Measurements from ENCODE around the gene TMEM26.
A peak's percentile ranks its signal among the peaks of the same experiment; 100 is the strongest.

Gene TMEM26

DNA sequence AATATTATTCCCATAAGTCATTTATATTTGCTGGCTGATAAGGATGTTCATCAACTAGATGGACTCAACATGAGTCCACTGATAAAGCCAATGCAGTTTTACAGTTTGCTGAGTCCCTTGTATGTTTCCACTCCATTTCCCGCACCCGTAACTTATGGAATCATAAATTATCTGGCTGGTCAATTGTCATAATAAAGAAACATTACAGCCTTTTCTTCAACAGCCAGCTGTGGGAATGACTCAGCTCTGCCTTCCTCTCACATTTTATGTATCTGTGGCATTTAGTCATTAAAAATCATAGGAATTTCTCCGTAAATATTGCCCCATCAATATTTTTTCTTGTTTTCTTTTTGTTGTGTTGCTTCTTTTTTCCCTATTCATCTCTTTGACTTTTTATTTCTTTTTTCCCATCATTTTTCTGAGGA is 22.3 kb upstream of the TMEM26 start (continued):
- TF ChIP-seq ZFHX2 (tag by site-specific recombination; conservative IDR thresholded peaks at IDR 0.05), result no peak
- no peak for TF ChIP-seq KLF9 (tag by site-specific recombination; IDR thresholded peaks at IDR 0.05; ENCODE audit: low read depth)
- TF ChIP-seq ZNF660 (tag by site-specific recombination; IDR thresholded peaks at IDR 0.05), result 0 out of 2 replicates have a peak, but pooled peaks have one; percentile 18
- peak; percentile 21; the same call in 1 of the 2 replicates for TF ChIP-seq ZNF341 (tag by site-specific recombination; IDR thresholded peaks at IDR 0.05; ENCODE audit: low read depth)
- TF ChIP-seq TCF7L2 (IDR thresholded peaks at IDR 0.05; ENCODE audit: borderline replicate concordance, low read depth, low read length), result no peak
- TF ChIP-seq ZNF555 (tag by site-specific recombination; conservative IDR thresholded peaks at IDR 0.05), result no peak
- no peak for TF ChIP-seq ZNF549 (tag by site-specific recombination; IDR thresholded peaks at IDR 0.05)
- TF ChIP-seq ZNF530 (tag by site-specific recombination; IDR thresholded peaks at IDR 0.05; ENCODE audit: low read depth), result no peak
- no peak for TF ChIP-seq ZSCAN16 (tag by site-specific recombination; IDR thresholded peaks at IDR 0.05)
- no peak for TF ChIP-seq SP3 (tag by site-specific recombination; IDR thresholded peaks at IDR 0.05)
- peak; percentile 67; the same call in 1 of the 2 replicates for TF ChIP-seq MEIS1 (CRISPR knock-in tag; IDR thresholded peaks at IDR 0.05; ENCODE audit: borderline replicate concordance)
- no peak for TF ChIP-seq KLF1 (tag by site-specific recombination; IDR thresholded peaks at IDR 0.05)
- TF ChIP-seq MZF1 (tag by site-specific recombination; IDR thresholded peaks at IDR 0.05; ENCODE audit: borderline replicate concordance), result no peak
- no peak for TF ChIP-seq ZNF404 (tag by site-specific recombination; IDR thresholded peaks at IDR 0.05)
- TF ChIP-seq GLI4 (tag by site-specific recombination; IDR thresholded peaks at IDR 0.05), result no peak
- peak; percentile 65 for TF ChIP-seq ZNF629 (tag by site-specific recombination; IDR thresholded peaks at IDR 0.05)
- TF ChIP-seq ZNF843 (tag by site-specific recombination; IDR thresholded peaks at IDR 0.05), result peak; percentile 80
- TF ChIP-seq, protein P1, sequence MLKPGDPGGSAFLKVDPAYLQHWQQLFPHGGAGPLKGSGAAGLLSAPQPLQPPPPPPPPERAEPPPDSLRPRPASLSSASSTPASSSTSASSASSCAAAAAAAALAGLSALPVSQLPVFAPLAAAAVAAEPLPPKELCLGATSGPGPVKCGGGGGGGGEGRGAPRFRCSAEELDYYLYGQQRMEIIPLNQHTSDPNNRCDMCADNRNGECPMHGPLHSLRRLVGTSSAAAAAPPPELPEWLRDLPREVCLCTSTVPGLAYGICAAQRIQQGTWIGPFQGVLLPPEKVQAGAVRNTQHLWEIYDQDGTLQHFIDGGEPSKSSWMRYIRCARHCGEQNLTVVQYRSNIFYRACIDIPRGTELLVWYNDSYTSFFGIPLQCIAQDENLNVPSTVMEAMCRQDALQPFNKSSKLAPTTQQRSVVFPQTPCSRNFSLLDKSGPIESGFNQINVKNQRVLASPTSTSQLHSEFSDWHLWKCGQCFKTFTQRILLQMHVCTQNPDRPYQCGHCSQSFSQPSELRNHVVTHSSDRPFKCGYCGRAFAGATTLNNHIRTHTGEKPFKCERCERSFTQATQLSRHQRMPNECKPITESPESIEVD (tag by site-specific recombination; IDR thresholded peaks at IDR 0.05), result peak; percentile 92
- peak; percentile 61; the same call in 1 of the 2 replicates for TF ChIP-seq OSR2 (tag by site-specific recombination; IDR thresholded peaks at IDR 0.05)
- TF ChIP-seq, protein P2, sequence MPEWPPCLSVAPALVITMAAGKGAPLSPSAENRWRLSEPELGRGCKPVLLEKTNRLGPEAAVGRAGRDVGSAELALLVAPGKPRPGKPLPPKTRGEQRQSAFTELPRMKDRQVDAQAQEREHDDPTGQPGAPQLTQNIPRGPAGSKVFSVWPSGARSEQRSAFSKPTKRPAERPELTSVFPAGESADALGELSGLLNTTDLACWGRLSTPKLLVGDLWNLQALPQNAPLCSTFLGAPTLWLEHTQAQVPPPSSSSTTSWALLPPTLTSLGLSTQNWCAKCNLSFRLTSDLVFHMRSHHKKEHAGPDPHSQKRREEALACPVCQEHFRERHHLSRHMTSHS (tag by site-specific recombination; IDR thresholded peaks at IDR 0.05), result peak; percentile 51; the same call in 1 of the 2 replicates
- TF ChIP-seq, protein P3, sequence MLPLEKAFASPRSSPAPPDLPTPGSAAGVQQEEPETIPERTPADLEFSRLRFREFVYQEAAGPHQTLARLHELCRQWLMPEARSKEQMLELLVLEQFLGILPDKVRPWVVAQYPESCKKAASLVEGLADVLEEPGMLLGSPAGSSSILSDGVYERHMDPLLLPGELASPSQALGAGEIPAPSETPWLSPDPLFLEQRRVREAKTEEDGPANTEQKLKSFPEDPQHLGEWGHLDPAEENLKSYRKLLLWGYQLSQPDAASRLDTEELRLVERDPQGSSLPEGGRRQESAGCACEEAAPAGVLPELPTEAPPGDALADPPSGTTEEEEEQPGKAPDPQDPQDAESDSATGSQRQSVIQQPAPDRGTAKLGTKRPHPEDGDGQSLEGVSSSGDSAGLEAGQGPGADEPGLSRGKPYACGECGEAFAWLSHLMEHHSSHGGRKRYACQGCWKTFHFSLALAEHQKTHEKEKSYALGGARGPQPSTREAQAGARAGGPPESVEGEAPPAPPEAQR (tag by site-specific recombination; IDR thresholded peaks at IDR 0.05), result no peak
- peak; percentile 15; the same call in 1 of the 2 replicates for TF ChIP-seq ZNF335 (tag by site-specific recombination; conservative IDR thresholded peaks at IDR 0.05)
- no peak for TF ChIP-seq ZNF501 (tag by site-specific recombination; IDR thresholded peaks at IDR 0.05)
- TF ChIP-seq, protein P4, sequence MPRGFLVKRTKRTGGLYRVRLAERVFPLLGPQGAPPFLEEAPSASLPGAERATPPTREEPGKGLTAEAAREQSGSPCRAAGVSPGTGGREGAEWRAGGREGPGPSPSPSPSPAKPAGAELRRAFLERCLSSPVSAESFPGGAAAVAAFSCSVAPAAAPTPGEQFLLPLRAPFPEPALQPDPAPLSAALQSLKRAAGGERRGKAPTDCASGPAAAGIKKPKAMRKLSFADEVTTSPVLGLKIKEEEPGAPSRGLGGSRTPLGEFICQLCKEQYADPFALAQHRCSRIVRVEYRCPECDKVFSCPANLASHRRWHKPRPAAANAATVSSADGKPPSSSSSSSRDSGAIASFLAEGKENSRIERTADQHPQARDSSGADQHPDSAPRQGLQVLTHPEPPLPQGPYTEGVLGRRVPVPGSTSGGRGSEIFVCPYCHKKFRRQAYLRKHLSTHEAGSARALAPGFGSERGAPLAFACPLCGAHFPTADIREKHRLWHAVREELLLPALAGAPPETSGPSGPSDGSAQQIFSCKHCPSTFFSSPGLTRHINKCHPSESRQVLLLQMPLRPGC (tag by site-specific recombination; IDR thresholded peaks at IDR 0.05), result 0 out of 2 replicates have a peak, but pooled peaks have one; percentile 51
- TF ChIP-seq HOXA7 (CRISPR knock-in tag; IDR thresholded peaks at IDR 0.05; ENCODE audit: borderline replicate concordance), result no peak
- TF ChIP-seq, protein P5, sequence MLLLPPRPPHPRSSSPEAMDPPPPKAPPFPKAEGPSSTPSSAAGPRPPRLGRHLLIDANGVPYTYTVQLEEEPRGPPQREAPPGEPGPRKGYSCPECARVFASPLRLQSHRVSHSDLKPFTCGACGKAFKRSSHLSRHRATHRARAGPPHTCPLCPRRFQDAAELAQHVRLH (tag by site-specific recombination; IDR thresholded peaks at IDR 0.05), result 0 out of 2 replicates have a peak, but pooled peaks have one; percentile 17
- TF ChIP-seq, protein P6, sequence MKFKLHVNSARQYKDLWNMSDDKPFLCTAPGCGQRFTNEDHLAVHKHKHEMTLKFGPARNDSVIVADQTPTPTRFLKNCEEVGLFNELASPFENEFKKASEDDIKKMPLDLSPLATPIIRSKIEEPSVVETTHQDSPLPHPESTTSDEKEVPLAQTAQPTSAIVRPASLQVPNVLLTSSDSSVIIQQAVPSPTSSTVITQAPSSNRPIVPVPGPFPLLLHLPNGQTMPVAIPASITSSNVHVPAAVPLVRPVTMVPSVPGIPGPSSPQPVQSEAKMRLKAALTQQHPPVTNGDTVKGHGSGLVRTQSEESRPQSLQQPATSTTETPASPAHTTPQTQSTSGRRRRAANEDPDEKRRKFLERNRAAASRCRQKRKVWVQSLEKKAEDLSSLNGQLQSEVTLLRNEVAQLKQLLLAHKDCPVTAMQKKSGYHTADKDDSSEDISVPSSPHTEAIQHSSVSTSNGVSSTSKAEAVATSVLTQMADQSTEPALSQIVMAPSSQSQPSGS (tag by site-specific recombination; IDR thresholded peaks at IDR 0.05; ENCODE audit: low read depth), result no peak
- TF ChIP-seq ZEB2 (tag by site-specific recombination; IDR thresholded peaks at IDR 0.05), result peak; percentile 90
- TF ChIP-seq ZNF830 (tag by site-specific recombination; IDR thresholded peaks at IDR 0.05; ENCODE audit: low read depth), result no peak
